Heart left ventricle (tissue), 16 donors: ENCODE data around the gene ADGRB3. TPM values are rescaled to one million over a fixed set of nuclear protein-coding genes. Genes with fewer than 3 reads are reported as not detected.

Experiments
- ATAC-seq, 4 donors: fragments of 200-7000 bp; cut with Tn5 transposase; one replicate each; pipeline ENCODE4 v1.9.1; 2020 to 2022; ENCODE audit warnings: moderate library complexity in 4 of 4, mild to moderate bottlenecking in 3 of 4, moderate number of reproducible peaks in 1 of 4
- DNase-seq, 5 donors: peaks; one replicate each; pipeline ENCODE4 v3.0.0-alpha.2; 2020
- H3K27ac ChIP-seq, 12 donors: fragments of 200-600 bp; sonication (generic) in 4 of 12; one replicate each; pipeline versions ENCODE4 v1.5.0 to v1.8.0; 2016 to 2022; ENCODE audit warnings: mild to moderate bottlenecking in 2 of 12
- H3K27me3 ChIP-seq, 9 donors: fragments of 200-600 bp; sonication (generic) in 2 of 9; one replicate each; pipeline versions ENCODE4 v1.5.1 to v1.8.0; 2016 to 2022; ENCODE audit warnings: mild to moderate bottlenecking in 3 of 9
- H3K36me3 ChIP-seq, 9 donors: fragments of 200-600 bp; sonication (generic) in 2 of 9; one replicate each; pipeline versions ENCODE4 v1.5.0 to v1.8.0; 2018 to 2022; ENCODE audit warnings: mild to moderate bottlenecking in 2 of 9
- H3K4me1 ChIP-seq, 12 donors: fragments of 200-600 bp; sonication (generic) in 4 of 12; one replicate each; pipeline versions ENCODE4 v1.5.0 to v1.8.0; 2016 to 2022; ENCODE audit warnings: mild to moderate bottlenecking in 3 of 12
- H3K4me3 ChIP-seq, 12 donors: fragments of 200-600 bp; sonication (generic) in 4 of 12; one replicate each; pipeline versions ENCODE4 v1.5.0 to v1.8.0; 2017 to 2022; ENCODE audit warnings: mild to moderate bottlenecking in 9 of 12, moderate library complexity in 4 of 12
- H3K9me3 ChIP-seq, 12 donors: fragments of 200-600 bp; sonication (generic) in 4 of 12; one replicate each; pipeline versions ENCODE4 v1.5.0 to v1.8.0; 2016 to 2022; ENCODE audit warnings: mild to moderate bottlenecking in 1 of 12
- POLR2A ChIP-seq, 2 donors: fragments of 450-650 bp; IDR thresholded peaks; one replicate each; pipeline ENCODE4 v1.6.1; 2017; ENCODE audit warnings: antibody characterized with exemption in 2 of 2, mild to moderate bottlenecking in 2 of 2, moderate library complexity in 2 of 2
- WGBS, 4 donors: extraction: QIAGEN DNeasy Blood & Tissue Kit in 2 of 4; methylation state at CpG; one replicate each; pipeline versions ENCODE4 v1.1.5 to v1.1.7; 2013 to 2018; 5-methylcytosine and 5-hydroxymethylcytosine counted together
- intact Hi-C, 10 donors: fragments of 100-400 bp; cut with DNase I; formaldehyde crosslinking; loops; one replicate each; pipeline versions ENCODE4 v1.11.1 to v1.14.2; 2022
- polyA plus RNA-seq, 2 donors: library from polyadenylated mRNA; stranded (reverse); fragments of 200-250 nt; gene quantifications; one replicate each; pipeline ENCODE4 v1.2.3, GENCODE V29; 2013
- total RNA-seq, 9 donors: library from RNA; depleted of rRNA in 2 of 9; stranded (reverse); fragments of >200 nt in 2 of 9; fragmentation: NEBNext Ultra II Directional in 3 of 9; extraction: Animal tissue kit (Norgen Biotek cat#: 25700) in 3 of 9; gene quantifications; one replicate each; pipeline versions ENCODE4 v1.1.0 to v1.2.4, GENCODE V29; 2016 to 2023
- TF ChIP-seq, protein P1 (sequence below), 12 donors: fragments of 200-600 bp; sonication (generic) in 4 of 12; IDR thresholded peaks; one replicate each; pipeline versions ENCODE4 v1.5.0 to v1.8.0; 2018 to 2022; ENCODE audit warnings: antibody characterized with exemption in 12 of 12, mild to moderate bottlenecking in 5 of 12
- donor health status: ischemic (EF 13 %, LVEDD 7.1; RV severe dilation, severe dysfunction).
- donor health status: healthy with polysubstance abuse.
- donor health status: DM: no; HTN: yes; CAD: no.
- donor health status: DM: no; HTN: no; CAD: no.
- donor health status: ischemic (EF 25% LVEDD 6.9; RV normal size, moderate dysfunction).
- donor health status: ischemic (EF 25% LVEDD 5.7; RV mildly dilated, moderate dysfunction).
- donor health status: healthy.
- donor health status: DM: yes; HTN: yes; CAD: no.
- donor health status: ischemic (EF 35%, LVEDD 5.7; RV mildly dilated, moderate dysfunction).
- donor health status: nonischemic (EF 11% LVEDD 7.7; RV severe dilation, severe dysfunction).
- donor health status: DM: yes; HTN: yes; CAD: no.
- donor health status: PGD.
- donor health status: ischemic (EF 29% LVEDD 5.4; RV normal size, mild dysfunction).
- donor health status: nonischemic (EF 23%, LVEDD 6.1; RV moderate dilation, normal function).

Gene ADGRB3
- total and polyA plus RNA-seq, 11 donors: 0.51 to 2.5 (median 1.1) TPM

- 24 to 74% (median 43%) methylated on average over 1 of the region's 1 CpG for WGBS, 4 donors
- Histone ChIP-seq H3K4me1 (no peaks in the 10 kb centered on the region), H3K27ac (no peak overlapping the region), H3K4me3 (no peak overlapping the region), H3K27me3 (no peaks in the 10 kb centered on the region), H3K36me3 (no peaks in the 10 kb centered on the region), H3K9me3 (no peaks in the 10 kb centered on the region)
- DNase-seq: no peak
- intact Hi-C loops: no loop called here
- no peak for ATAC-seq
- TF ChIP-seq, protein P1, sequence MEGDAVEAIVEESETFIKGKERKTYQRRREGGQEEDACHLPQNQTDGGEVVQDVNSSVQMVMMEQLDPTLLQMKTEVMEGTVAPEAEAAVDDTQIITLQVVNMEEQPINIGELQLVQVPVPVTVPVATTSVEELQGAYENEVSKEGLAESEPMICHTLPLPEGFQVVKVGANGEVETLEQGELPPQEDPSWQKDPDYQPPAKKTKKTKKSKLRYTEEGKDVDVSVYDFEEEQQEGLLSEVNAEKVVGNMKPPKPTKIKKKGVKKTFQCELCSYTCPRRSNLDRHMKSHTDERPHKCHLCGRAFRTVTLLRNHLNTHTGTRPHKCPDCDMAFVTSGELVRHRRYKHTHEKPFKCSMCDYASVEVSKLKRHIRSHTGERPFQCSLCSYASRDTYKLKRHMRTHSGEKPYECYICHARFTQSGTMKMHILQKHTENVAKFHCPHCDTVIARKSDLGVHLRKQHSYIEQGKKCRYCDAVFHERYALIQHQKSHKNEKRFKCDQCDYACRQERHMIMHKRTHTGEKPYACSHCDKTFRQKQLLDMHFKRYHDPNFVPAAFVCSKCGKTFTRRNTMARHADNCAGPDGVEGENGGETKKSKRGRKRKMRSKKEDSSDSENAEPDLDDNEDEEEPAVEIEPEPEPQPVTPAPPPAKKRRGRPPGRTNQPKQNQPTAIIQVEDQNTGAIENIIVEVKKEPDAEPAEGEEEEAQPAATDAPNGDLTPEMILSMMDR (IDR thresholded peaks at IDR 0.05): no peak
- no peak for TF ChIP-seq POLR2A (IDR thresholded peaks at IDR 0.05)
Observed at GRCh38 chr6:69216127-69216526, 581.0 kb downstream of the ADGRB3 start.

DNA sequence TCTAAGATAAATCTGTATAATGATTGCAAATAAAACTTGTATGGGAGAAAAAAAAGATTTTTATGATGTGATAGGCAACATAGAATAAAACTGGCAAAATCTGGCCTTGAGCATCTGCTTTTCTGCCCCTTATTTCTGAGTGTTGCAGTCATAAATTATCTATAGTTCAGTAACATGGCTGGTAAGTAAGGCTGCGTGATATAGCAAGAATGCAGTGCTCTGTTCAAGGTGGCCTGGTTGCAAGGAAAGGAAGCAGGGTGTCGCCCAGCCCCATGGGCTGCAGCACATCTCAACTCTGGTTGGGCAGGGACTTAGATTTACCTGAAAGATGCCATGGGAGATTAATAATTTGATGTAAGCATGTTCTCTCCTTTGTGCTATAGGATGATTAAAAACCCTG is 582.3 kb downstream of the ADGRB3 start:
- no peaks in the 10 kb centered on the region for H3K36me3 ChIP-seq
- H3K4me3 ChIP-seq: no peak overlapping the region
- H3K27me3 ChIP-seq: no peaks in the 10 kb centered on the region
- H3K27ac ChIP-seq: no peak overlapping the region
- intact Hi-C loops: no loop called here
- WGBS, 4 donors: 73 to 75% (median 74%) methylated on average over 2 of the region's 2 CpGs
- ATAC-seq (no peak), DNase-seq (no peak)
- no peaks in the 10 kb centered on the region for H3K9me3 ChIP-seq
- no peaks in the 10 kb centered on the region for H3K4me1 ChIP-seq
- no peak for TF ChIP-seq POLR2A (IDR thresholded peaks at IDR 0.05)
- TF ChIP-seq, protein P1 (IDR thresholded peaks at IDR 0.05): no peak

- 75 to 85% (median 79%) methylated on average over 3 of the region's 3 CpGs for WGBS, 4 donors
- ATAC-seq (no peak), DNase-seq (no peak)
- H3K27me3 ChIP-seq: no peaks in the 10 kb centered on the region
- no peak for TF ChIP-seq POLR2A (IDR thresholded peaks at IDR 0.05)
- TF ChIP-seq, protein P1 (IDR thresholded peaks at IDR 0.05): no peak
- no peak overlapping the region for H3K4me3 ChIP-seq
- no peak overlapping the region for H3K27ac ChIP-seq
- intact Hi-C loops: no loop called here
- H3K4me1 ChIP-seq: no peaks in the 10 kb centered on the region
- H3K36me3 ChIP-seq: no peaks in the 10 kb centered on the region
- H3K9me3 ChIP-seq: no peaks in the 10 kb centered on the region
Observed at GRCh38 chr6:69220375-69220774, 585.3 kb downstream of the ADGRB3 start.

DNA sequence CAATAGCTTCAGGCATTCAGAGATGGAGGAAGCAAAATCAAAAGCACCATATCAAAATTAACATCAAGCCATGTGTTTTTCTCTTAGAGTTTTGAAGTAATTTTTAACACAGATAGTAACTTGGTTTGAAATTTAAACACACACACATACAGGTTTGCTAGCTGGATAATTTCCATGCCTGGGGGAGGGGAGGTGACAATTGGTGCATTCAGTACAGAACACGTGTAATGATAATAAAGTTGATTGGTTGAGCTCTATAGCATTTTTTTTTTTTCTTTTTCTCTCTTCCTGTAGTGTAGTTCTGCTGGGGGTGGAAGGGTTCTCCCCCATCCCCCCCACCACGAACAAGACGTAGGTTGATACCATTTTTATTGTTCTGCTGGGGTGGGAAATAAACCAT is 596.9 kb downstream of the ADGRB3 start:
- no peaks in the 10 kb centered on the region for H3K9me3 ChIP-seq
- H3K4me1 ChIP-seq: no peaks in the 10 kb centered on the region
- intact Hi-C loops: no loop called here
- DNase-seq (no peak), ATAC-seq (no peak)
- H3K27ac ChIP-seq: no peak overlapping the region
- no peak overlapping the region for H3K4me3 ChIP-seq
- H3K36me3 ChIP-seq: no peaks in the 10 kb centered on the region
- WGBS, 4 donors: 42 to 55% (median 53%) methylated on average over 3 of the region's 3 CpGs
- H3K27me3 ChIP-seq: no peaks in the 10 kb centered on the region
- no peak for TF ChIP-seq POLR2A (IDR thresholded peaks at IDR 0.05)
- TF ChIP-seq, protein P1 (IDR thresholded peaks at IDR 0.05): no peak
